Large intestine (tissue), 3 donors: Measurements from ENCODE around the gene AQP6. TPM values are rescaled to one million over a fixed set of nuclear protein-coding genes. Genes with fewer than 3 reads are reported as not detected.

Experiments used
- DNase-seq, 2 donors: peaks; one replicate each; pipeline versions ENCODE4 v3.0.0 to v3.0.0-alpha.2; 2013
- H3K27ac ChIP-seq: one replicate; pipeline ENCODE4 v1.5.1; 2013; ENCODE audit warnings: low read length
- H3K27me3 ChIP-seq: 2 replicates; pipeline ENCODE4 v1.6.1; 2013; ENCODE audit warnings: low read length; ENCODE audit not compliant: control insufficient read depth, insufficient read depth
- H3K36me3 ChIP-seq: 2 replicates; pipeline ENCODE4 v1.6.1; 2013; ENCODE audit warnings: low read length; ENCODE audit not compliant: control insufficient read depth, insufficient read depth
- H3K4me1 ChIP-seq: one replicate; pipeline ENCODE4 v1.6.1; 2013; ENCODE audit warnings: low read length; ENCODE audit not compliant: control insufficient read depth, insufficient read depth
- H3K4me3 ChIP-seq: one replicate; pipeline ENCODE4 v1.5.1; 2013; ENCODE audit warnings: low read length
- H3K9me3 ChIP-seq: one replicate; pipeline ENCODE4 v1.6.1; 2013; ENCODE audit warnings: mild to moderate bottlenecking, low read depth, low read length, moderate library complexity; ENCODE audit not compliant: control insufficient read depth
- WGBS: methylation state at CpG from one replicate; pipeline ENCODE4 v1.1.5; 2013; ENCODE audit warnings: low lambda C conversion rate; ENCODE audit not compliant: insufficient coverage; 5-methylcytosine and 5-hydroxymethylcytosine counted together
- polyA plus RNA-seq: library from polyadenylated mRNA; unstranded; fragments of 120-200 nt; gene quantifications from one replicate; pipeline ENCODE4 v1.2.1, GENCODE V29; 2013

The AQP6 gene
- polyA plus RNA-seq, 1 donor = 0.49 TPM

- Histone ChIP-seq H3K27ac (no peak overlapping the region), H3K36me3 (peaks cover 7% of the 10 kb centered on the region), H3K4me1 (no peaks in the 10 kb centered on the region), H3K9me3 (no peaks in the 10 kb centered on the region), H3K27me3 (no peaks in the 10 kb centered on the region), H3K4me3 (no peak overlapping the region)
- no peak for DNase-seq
Measured at GRCh38 chr12:50004696-50005095, 31.9 kb downstream of the AQP6 start.

GRCh38 chr12:50005175-50005574 is 32.4 kb downstream of the AQP6 start:
- Histone ChIP-seq H3K36me3 (peaks cover 7% of the 10 kb centered on the region), H3K27ac (no peak overlapping the region), H3K27me3 (no peaks in the 10 kb centered on the region), H3K4me1 (no peaks in the 10 kb centered on the region), H3K4me3 (no peak overlapping the region), H3K9me3 (no peaks in the 10 kb centered on the region)
- DNase-seq = no peak
- WGBS = no CpG with 5 or more reads among the region's 3 CpGs

- no peak for DNase-seq
- 100% methylated on average over 3 of the region's 7 CpGs for WGBS
- peaks cover 2% of the 10 kb centered on the region for H3K36me3 ChIP-seq
Measured at GRCh38 chr12:50006280-50006679, 33.5 kb downstream of the AQP6 start.

GRCh38 chr12:50006754-50007442 is 34.2 kb downstream of the AQP6 start:
- H3K4me3 ChIP-seq = no peak overlapping the region

More at GRCh38 chr12:50006280-50006679, 33.5 kb downstream of the AQP6 start:
- Histone ChIP-seq H3K4me3 (no peak overlapping the region), H3K27me3 (no peaks in the 10 kb centered on the region), H3K4me1 (no peaks in the 10 kb centered on the region), H3K9me3 (no peaks in the 10 kb centered on the region), H3K27ac (no peak overlapping the region)

GRCh38 chr12:50013361-50014147 is 40.8 kb downstream of the AQP6 start:
- Histone ChIP-seq H3K27me3 (no peaks in the 10 kb centered on the region), H3K9me3 (no peaks in the 10 kb centered on the region), H3K4me1 (peaks cover 9% of the 10 kb centered on the region), H3K27ac (no peak overlapping the region), H3K36me3 (peaks cover 10% of the 10 kb centered on the region), H3K4me3 (no peak overlapping the region)
- WGBS = 80% methylated on average over 1 of the region's 2 CpGs
- DNase-seq = no peak

More at GRCh38 chr12:50006754-50007442, 34.2 kb downstream of the AQP6 start:
- peaks cover 2% of the 10 kb centered on the region for H3K36me3 ChIP-seq
- no peak for DNase-seq
- no peaks in the 10 kb centered on the region for H3K9me3 ChIP-seq
- H3K27ac ChIP-seq = no peak overlapping the region
- no peaks in the 10 kb centered on the region for H3K27me3 ChIP-seq
- no CpG with 5 or more reads among the region's 1 CpG for WGBS
- no peaks in the 10 kb centered on the region for H3K4me1 ChIP-seq

GRCh38 chr12:50014342-50014741 is 41.6 kb downstream of the AQP6 start:
- Histone ChIP-seq H3K27me3 (no peaks in the 10 kb centered on the region), H3K36me3 (peaks cover 10% of the 10 kb centered on the region), H3K4me3 (no peak overlapping the region), H3K4me1 (peaks cover 9% of the 10 kb centered on the region), H3K27ac (no peak overlapping the region), H3K9me3 (no peaks in the 10 kb centered on the region)
- 100% methylated on average over 1 of the region's 3 CpGs for WGBS
- DNase-seq = no peak

- peaks cover 8% of the 10 kb centered on the region for H3K36me3 ChIP-seq
- H3K4me1 ChIP-seq = peaks cover 9% of the 10 kb centered on the region
- H3K27me3 ChIP-seq = no peaks in the 10 kb centered on the region
- no peaks in the 10 kb centered on the region for H3K9me3 ChIP-seq
- no peak overlapping the region for H3K4me3 ChIP-seq
- peak overlapping the region; percentile 68 for H3K27ac ChIP-seq
- peak; percentile 47 to 68 for DNase-seq
- no CpG with 5 or more reads among the region's 10 CpGs for WGBS
Measured at GRCh38 chr12:50016501-50017475, 44.0 kb downstream of the AQP6 start.

GRCh38 chr12:50017641-50018040 is 44.9 kb downstream of the AQP6 start:
- H3K9me3 ChIP-seq = no peaks in the 10 kb centered on the region
- 80% methylated on average over 1 of the region's 6 CpGs for WGBS

GRCh38 chr12:50018154-50018553 is 45.4 kb downstream of the AQP6 start:
- Histone ChIP-seq H3K27ac (peak overlapping the region; percentile 68), H3K4me3 (no peak overlapping the region), H3K4me1 (peaks cover 9% of the 10 kb centered on the region), H3K27me3 (no peaks in the 10 kb centered on the region), H3K36me3 (peaks cover 8% of the 10 kb centered on the region), H3K9me3 (no peaks in the 10 kb centered on the region)
- no CpG with 5 or more reads among the region's 3 CpGs for WGBS
- DNase-seq = no peak

More at GRCh38 chr12:50017641-50018040, 44.9 kb downstream of the AQP6 start:
- no peak overlapping the region for H3K4me3 ChIP-seq
- peak overlapping the region; percentile 68 for H3K27ac ChIP-seq
- DNase-seq = no peak
- H3K36me3 ChIP-seq = peaks cover 8% of the 10 kb centered on the region
- H3K27me3 ChIP-seq = no peaks in the 10 kb centered on the region
- H3K4me1 ChIP-seq = peaks cover 9% of the 10 kb centered on the region

- H3K27ac ChIP-seq = no peak overlapping the region
- no peaks in the 10 kb centered on the region for H3K9me3 ChIP-seq
- no peak overlapping the region for H3K4me3 ChIP-seq
- no peaks in the 10 kb centered on the region for H3K27me3 ChIP-seq
- peaks cover 8% of the 10 kb centered on the region for H3K36me3 ChIP-seq
- DNase-seq = no peak
- 100% methylated on average over 1 of the region's 2 CpGs for WGBS
- H3K4me1 ChIP-seq = peaks cover 9% of the 10 kb centered on the region
Measured at GRCh38 chr12:50018968-50019367, 46.2 kb downstream of the AQP6 start.
